ENCODE data around the gene PTGES3.

DNA sequence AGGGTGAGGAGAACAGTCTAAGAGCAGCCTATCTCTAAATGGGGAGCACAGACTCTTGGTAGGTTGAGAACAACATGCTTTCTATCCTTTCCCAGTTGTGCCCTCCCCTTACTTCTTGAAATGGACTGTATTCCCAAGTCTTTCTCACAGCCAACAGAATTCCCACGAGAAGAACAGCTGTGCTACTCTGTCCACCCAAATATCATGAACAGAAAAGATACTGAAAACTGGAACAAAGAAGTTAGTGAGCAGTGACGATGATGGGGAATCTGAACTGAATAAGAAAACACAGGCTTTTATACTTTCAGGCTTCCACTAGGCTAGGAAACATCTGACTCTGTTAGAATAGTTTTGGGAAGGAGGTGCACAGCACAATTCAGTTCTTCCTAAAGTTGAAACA lies 33.6 kb upstream of the PTGES3 start:
- TF ChIP-seq, protein P1, sequence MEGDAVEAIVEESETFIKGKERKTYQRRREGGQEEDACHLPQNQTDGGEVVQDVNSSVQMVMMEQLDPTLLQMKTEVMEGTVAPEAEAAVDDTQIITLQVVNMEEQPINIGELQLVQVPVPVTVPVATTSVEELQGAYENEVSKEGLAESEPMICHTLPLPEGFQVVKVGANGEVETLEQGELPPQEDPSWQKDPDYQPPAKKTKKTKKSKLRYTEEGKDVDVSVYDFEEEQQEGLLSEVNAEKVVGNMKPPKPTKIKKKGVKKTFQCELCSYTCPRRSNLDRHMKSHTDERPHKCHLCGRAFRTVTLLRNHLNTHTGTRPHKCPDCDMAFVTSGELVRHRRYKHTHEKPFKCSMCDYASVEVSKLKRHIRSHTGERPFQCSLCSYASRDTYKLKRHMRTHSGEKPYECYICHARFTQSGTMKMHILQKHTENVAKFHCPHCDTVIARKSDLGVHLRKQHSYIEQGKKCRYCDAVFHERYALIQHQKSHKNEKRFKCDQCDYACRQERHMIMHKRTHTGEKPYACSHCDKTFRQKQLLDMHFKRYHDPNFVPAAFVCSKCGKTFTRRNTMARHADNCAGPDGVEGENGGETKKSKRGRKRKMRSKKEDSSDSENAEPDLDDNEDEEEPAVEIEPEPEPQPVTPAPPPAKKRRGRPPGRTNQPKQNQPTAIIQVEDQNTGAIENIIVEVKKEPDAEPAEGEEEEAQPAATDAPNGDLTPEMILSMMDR (IDR thresholded peaks at IDR 0.05), result no peak
- no peak for TF ChIP-seq POLR2A (IDR thresholded peaks at IDR 0.05)
